Activated naive CD4-positive, alpha-beta T cell treated with anti-CD3 and anti-CD28 coated beads for 36 hours (primary cell): ENCODE data around the gene FANCC. TPM values are rescaled to one million over a fixed set of nuclear protein-coding genes. Genes with fewer than 3 reads are reported as not detected.

Source experiments
- CTCF ChIA-PET: fragments of 350-600 bp; sonication (Branson Sonifier 250); formaldehyde crosslinking; loops from one replicate; lab custom pipeline; 2021; ENCODE audit warnings: antibody characterized with exemption; lab: Charles Lee
- DNase-seq: peaks from one replicate; pipeline ENCODE4 v3.0.0-alpha.2; 2020
- H3K27ac Mint-ChIP-seq: one replicate; pipeline ENCODE4 v1.8.0; 2021; ENCODE audit warnings: mild to moderate bottlenecking, mixed read lengths
- H3K27me3 Mint-ChIP-seq: one replicate; pipeline ENCODE4 v1.8.0; 2021; ENCODE audit warnings: low read depth, mixed read lengths
- H3K36me3 Mint-ChIP-seq: one replicate; pipeline ENCODE4 v1.8.0; 2021; ENCODE audit warnings: low read depth, mixed read lengths
- H3K4me1 Mint-ChIP-seq: one replicate; pipeline ENCODE4 v1.8.0; 2021; ENCODE audit warnings: low read depth, mixed read lengths
- H3K4me3 Mint-ChIP-seq: one replicate; pipeline ENCODE4 v1.8.0; 2021; ENCODE audit warnings: mild to moderate bottlenecking, moderate library complexity, mixed read lengths
- H3K9me3 Mint-ChIP-seq: one replicate; pipeline ENCODE4 v1.8.0; 2021; ENCODE audit warnings: mixed read lengths
- intact Hi-C: fragments of 100-400 bp; cut with micrococcal nuclease; formaldehyde crosslinking; loops from one replicate; pipeline ENCODE4 v1.15.1; 2023
- total RNA-seq, 2 experiments: library from RNA; stranded (reverse); gene quantifications; one replicate each; pipeline ENCODE4 v1.2.3, GENCODE V29; 2021

The FANCC gene, protein sequence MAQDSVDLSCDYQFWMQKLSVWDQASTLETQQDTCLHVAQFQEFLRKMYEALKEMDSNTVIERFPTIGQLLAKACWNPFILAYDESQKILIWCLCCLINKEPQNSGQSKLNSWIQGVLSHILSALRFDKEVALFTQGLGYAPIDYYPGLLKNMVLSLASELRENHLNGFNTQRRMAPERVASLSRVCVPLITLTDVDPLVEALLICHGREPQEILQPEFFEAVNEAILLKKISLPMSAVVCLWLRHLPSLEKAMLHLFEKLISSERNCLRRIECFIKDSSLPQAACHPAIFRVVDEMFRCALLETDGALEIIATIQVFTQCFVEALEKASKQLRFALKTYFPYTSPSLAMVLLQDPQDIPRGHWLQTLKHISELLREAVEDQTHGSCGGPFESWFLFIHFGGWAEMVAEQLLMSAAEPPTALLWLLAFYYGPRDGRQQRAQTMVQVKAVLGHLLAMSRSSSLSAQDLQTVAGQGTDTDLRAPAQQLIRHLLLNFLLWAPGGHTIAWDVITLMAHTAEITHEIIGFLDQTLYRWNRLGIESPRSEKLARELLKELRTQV
- 10 to 100 TPM; 14.1 to 14.5 TPM for total RNA-seq

DNA sequence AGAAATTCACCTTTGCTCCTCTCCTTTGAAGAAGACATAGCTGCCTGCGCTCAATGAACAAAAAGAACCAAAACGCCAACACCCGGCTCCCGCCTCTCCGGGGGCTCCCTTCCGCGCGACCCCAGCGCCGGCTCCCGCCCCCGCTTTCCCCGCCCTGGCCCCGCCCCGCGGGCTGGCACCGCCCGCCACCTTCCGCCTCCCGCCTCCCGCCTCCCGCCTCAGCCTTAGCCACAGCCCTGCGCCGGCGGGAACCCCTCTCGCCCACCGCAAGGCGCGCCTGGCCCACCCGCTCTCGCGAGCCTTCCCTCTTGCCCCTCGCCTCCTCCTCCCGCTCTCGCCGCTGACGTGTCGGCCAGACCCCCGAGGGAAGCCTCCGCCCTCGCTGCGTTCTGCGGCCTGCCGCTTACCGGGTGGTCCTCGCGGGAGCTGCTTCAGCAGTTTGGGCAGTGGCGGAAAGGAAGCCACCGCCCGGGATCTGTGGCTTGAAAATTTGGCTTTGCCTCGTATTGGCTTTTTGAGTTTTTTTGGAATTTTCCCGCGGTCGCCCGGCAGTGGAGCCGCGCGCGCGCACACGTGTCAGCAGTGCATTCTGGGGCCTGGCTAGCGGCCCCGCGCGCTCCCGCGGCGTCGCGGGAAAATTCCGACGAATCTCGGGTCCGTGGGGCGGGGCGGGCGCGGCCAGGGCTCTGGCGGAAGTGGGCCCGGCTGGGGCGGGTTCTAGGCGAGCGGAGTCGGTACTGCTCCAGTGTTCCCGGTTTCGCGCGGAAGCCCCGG is at the start of gene FANCC:
TSS of gene FANCC (minus strand) at position 591 of the 774 bp plus-strand sequence. CDS start 68,418 bp downstream, outside the sequence.
- Mint-ChIP-seq H3K9me3 (no peaks in the 10 kb centered on the region), H3K4me1 (peaks cover 18% of the 10 kb centered on the region), H3K27ac (peak within 1 kb of the TSS; percentile 93), H3K36me3 (peaks cover 2% of the 10 kb centered on the region), H3K4me3 (peak within 1 kb of the TSS; percentile 91), H3K27me3 (peaks cover 6% of the 10 kb centered on the region)
- intact Hi-C loops = loop anchor here (1.0 to 5.0 kb wide), 7 partner anchors 109 to 1150 kb away; partner anchors contain the start of genes AOPEP and ZNF367
- CTCF ChIA-PET = interaction anchor here (0.6 to 1.0 kb wide), 2 partner anchors 38 to 188 kb away, joined by 3 read pairs; no protein-coding TSS in a partner anchor
- DNase-seq = peak; percentile 85

DNA sequence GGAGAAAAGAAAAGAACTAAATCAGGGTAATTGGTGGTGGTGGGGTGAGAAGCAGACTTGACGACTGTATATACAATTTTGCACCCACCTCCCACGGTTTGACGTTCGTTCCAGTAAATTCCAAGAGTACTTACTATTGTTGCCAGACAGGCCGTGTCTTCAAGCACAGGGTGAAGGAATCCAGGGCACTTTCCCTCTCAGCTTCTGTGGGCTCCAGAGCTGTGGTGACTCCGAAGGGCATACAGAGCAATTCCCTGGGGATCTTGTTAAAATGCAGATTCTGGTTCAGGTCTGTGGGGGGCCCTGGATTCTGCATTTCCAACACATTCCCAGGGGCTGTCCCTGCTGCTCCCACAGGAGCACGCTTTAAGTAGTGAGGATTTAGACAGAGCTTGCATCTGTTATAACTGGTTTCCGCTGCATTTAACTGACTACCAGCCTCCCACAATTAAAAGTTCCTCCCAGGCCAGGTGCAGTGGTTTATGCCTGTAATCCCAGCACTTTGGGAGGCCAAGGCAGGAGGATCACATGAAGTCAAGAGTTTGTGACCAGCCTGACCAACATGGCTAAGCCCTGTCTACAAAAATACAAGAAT is 49.3 kb upstream of the FANCC start:
- CTCF ChIA-PET = no interaction called here
- intact Hi-C loops = no loop called here
- no peaks in the 10 kb centered on the region for H3K9me3 Mint-ChIP-seq
- no peak overlapping the region for H3K27ac Mint-ChIP-seq
- DNase-seq = no peak
- no peak overlapping the region for H3K4me3 Mint-ChIP-seq
- no peaks in the 10 kb centered on the region for H3K36me3 Mint-ChIP-seq
- no peaks in the 10 kb centered on the region for H3K4me1 Mint-ChIP-seq
- H3K27me3 Mint-ChIP-seq = peaks cover 19% of the 10 kb centered on the region

DNA sequence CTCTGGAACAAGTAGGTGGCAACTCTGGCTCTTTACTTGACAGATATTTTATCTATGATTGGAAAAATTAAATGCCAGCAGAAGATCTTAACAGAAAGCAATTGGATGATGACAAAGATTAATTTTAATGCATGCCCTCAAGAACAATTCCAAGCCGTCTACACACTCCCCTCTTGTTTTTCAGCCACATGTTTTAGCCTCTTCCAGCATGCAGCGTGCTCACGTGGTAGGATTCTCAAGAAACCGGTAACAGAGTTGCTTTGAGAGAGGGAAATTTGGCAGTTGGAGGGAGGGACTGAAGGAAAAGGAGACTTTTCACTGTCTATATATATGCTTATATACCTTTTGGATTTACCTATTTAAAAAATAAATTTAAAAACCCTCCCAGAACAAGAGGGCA is 48.3 kb upstream of the FANCC start:
- intact Hi-C loops = no loop called here
- Mint-ChIP-seq H3K4me3 (no peak overlapping the region), H3K27me3 (peaks cover 19% of the 10 kb centered on the region), H3K27ac (no peak overlapping the region), H3K36me3 (no peaks in the 10 kb centered on the region), H3K9me3 (no peaks in the 10 kb centered on the region), H3K4me1 (no peaks in the 10 kb centered on the region)
- DNase-seq = no peak
- CTCF ChIA-PET = no interaction called here

DNA sequence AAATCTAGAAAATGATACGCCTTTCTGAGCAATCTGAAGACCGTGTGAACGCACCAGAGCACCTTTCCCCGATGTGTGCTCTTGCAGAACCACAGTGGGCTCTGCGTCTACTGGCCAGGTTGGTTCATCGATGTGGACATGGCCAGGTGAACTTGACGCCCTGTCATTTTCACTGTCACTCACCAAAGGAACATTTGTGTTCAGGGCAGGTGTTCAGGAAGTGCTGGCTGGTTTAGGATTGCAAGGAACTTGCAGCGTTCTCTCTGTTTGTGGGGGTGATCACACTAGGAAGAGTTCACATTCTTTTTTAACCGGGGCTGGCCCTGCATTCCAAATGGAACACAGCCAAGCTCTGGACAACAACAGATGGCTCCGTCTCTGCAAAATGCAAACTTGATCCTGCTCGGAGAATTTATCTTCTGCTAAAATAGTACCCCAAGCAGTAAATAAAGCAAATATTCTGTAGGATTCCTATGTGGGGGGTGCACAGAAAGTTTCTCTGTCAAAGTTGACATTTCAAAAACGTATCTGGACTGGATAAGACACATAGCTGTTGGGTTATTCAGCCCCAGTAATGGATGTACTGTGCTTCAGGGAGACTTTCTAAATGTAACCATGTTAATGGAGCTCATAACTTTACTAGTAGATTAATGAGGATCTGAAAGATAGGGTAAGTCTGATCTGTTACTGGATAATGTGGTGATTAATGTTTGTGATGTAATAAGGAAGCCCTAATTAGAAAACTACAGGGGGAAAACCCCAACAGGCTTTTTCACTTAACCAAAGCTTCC is 45.7 kb upstream of the FANCC start:
- CTCF ChIA-PET = no interaction called here
- Mint-ChIP-seq H3K27ac (no peak overlapping the region), H3K4me3 (no peak overlapping the region), H3K9me3 (no peaks in the 10 kb centered on the region), H3K36me3 (no peaks in the 10 kb centered on the region), H3K4me1 (no peaks in the 10 kb centered on the region), H3K27me3 (peaks cover 9% of the 10 kb centered on the region)
- intact Hi-C loops = no loop called here
- no peak for DNase-seq

DNA sequence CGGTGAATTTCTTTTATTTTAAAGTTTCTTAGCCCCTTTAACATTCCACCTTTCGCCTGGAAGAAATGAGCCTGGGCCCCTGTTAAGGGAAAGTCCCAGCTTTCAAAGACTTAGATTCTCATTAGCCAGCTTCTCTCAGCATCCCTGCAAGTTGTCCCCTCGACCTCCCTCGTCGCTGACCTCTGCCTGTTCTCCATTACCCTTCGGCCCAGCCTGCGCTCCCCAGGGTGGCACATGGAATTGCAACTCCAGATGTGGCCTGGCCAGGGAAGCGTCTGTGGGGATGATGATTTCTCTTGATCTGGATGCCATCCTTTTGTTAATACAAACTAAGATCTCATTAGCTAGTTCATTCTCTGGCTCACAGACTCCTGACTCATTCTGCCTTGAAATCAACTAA is 43.4 kb upstream of the FANCC start:
- H3K27me3 Mint-ChIP-seq = peaks cover 10% of the 10 kb centered on the region
- intact Hi-C loops = no loop called here
- CTCF ChIA-PET = no interaction called here
- H3K27ac Mint-ChIP-seq = no peak overlapping the region
- H3K36me3 Mint-ChIP-seq = no peaks in the 10 kb centered on the region
- H3K9me3 Mint-ChIP-seq = no peaks in the 10 kb centered on the region
- H3K4me1 Mint-ChIP-seq = no peaks in the 10 kb centered on the region
- no peak overlapping the region for H3K4me3 Mint-ChIP-seq
- DNase-seq = no peak

DNA sequence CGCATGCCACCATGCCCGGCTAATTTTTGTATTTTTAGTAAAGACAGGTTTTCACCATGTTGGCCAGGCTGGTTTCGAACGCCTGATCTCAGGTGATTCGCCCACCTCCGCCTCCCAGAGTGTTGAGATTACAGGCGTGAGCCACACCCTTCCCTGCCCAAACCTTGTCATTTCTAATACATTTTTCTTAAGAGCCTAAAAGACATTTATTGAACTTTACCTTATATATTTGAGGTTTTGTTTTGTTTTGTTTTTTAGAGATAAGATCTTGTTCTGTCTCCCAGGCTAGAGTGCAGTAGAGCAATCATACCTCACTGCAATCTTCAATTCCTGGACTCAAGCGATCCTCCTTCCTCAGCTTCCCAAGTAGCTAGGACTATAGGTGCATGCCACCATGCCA is 39.8 kb upstream of the FANCC start:
- Mint-ChIP-seq H3K9me3 (no peaks in the 10 kb centered on the region), H3K36me3 (no peaks in the 10 kb centered on the region), H3K27me3 (peaks cover 9% of the 10 kb centered on the region), H3K27ac (no peak overlapping the region), H3K4me3 (no peak overlapping the region), H3K4me1 (no peaks in the 10 kb centered on the region)
- DNase-seq = no peak
- CTCF ChIA-PET = no interaction called here
- intact Hi-C loops = no loop called here

DNA sequence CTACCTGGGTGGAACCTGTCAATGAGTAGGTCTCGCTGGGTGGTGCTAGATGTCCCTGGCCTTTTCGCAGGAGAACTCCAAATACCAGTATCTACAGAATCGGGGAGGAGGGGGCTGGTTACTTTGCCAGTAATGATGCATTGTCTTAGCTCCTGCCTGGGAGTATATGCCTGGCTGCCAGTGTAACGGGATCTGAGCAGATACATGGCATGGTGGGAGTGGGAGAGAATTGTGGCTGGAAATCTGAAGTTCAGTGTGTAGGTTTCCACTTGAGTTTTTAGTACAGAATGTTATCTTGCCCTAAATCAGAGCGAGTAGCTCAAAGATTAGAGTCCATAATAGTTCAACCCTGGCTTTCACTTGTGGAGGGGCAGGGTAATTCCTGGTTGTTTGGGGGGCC is 38.0 kb upstream of the FANCC start:
- CTCF ChIA-PET = interaction anchor here (1.0 kb wide), 1 partner anchor 39 kb away, joined by 3 read pairs; no protein-coding TSS in a partner anchor
- H3K27ac Mint-ChIP-seq = no peak overlapping the region
- intact Hi-C loops = no loop called here
- no peak overlapping the region for H3K4me3 Mint-ChIP-seq
- peaks cover 18% of the 10 kb centered on the region for H3K27me3 Mint-ChIP-seq
- no peaks in the 10 kb centered on the region for H3K36me3 Mint-ChIP-seq
- no peaks in the 10 kb centered on the region for H3K9me3 Mint-ChIP-seq
- DNase-seq = no peak
- no peaks in the 10 kb centered on the region for H3K4me1 Mint-ChIP-seq

DNA sequence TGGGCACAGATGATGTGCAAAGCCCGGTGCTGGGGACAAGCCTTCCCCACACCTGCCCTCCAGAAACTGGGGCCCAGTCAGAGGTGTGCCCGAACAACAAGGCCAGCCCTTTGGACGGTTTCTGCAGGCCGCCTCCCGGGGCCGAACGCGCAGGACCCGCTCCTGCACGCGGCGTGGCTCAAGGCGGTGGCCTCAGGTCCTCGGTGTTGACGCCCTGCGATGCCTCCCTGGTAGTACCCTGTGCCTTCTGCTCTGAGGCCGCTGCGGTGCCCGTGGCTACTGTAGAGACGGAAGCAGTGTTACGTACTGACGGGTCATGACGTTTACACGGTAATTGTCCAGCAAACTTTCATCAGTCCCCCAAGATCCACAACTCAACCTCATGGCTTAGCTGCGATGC is 33.5 kb upstream of the FANCC start:
- Mint-ChIP-seq H3K36me3 (no peaks in the 10 kb centered on the region), H3K27ac (no peak overlapping the region), H3K9me3 (no peaks in the 10 kb centered on the region), H3K4me1 (no peaks in the 10 kb centered on the region), H3K4me3 (no peak overlapping the region), H3K27me3 (peaks cover 39% of the 10 kb centered on the region)
- intact Hi-C loops = no loop called here
- CTCF ChIA-PET = no interaction called here
- DNase-seq = no peak

DNA sequence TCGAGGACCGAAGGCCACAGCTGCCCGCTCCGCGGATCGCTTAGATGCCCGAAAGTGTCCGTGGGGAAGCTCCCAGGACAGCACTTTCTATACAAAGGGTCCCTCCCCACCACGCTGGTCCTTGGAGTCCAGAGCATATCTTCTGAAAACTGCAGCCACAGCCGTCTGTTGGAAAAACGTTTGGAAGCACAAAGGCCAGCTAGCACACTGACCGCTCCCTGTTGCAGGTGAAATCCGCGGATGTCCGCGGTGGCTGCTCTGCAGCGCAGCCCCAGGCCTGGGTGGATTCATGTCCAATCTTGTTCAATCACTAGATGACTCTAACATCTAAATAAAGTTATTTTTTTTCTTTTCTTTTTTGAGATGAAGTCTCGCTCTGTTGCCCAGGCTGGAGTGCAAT is 32.8 kb upstream of the FANCC start:
- Mint-ChIP-seq H3K27me3 (peaks cover 36% of the 10 kb centered on the region), H3K27ac (no peak overlapping the region), H3K4me3 (peak overlapping the region; percentile 68), H3K4me1 (no peaks in the 10 kb centered on the region), H3K36me3 (no peaks in the 10 kb centered on the region), H3K9me3 (no peaks in the 10 kb centered on the region)
- CTCF ChIA-PET = no interaction called here
- no peak for DNase-seq
- intact Hi-C loops = no loop called here

DNA sequence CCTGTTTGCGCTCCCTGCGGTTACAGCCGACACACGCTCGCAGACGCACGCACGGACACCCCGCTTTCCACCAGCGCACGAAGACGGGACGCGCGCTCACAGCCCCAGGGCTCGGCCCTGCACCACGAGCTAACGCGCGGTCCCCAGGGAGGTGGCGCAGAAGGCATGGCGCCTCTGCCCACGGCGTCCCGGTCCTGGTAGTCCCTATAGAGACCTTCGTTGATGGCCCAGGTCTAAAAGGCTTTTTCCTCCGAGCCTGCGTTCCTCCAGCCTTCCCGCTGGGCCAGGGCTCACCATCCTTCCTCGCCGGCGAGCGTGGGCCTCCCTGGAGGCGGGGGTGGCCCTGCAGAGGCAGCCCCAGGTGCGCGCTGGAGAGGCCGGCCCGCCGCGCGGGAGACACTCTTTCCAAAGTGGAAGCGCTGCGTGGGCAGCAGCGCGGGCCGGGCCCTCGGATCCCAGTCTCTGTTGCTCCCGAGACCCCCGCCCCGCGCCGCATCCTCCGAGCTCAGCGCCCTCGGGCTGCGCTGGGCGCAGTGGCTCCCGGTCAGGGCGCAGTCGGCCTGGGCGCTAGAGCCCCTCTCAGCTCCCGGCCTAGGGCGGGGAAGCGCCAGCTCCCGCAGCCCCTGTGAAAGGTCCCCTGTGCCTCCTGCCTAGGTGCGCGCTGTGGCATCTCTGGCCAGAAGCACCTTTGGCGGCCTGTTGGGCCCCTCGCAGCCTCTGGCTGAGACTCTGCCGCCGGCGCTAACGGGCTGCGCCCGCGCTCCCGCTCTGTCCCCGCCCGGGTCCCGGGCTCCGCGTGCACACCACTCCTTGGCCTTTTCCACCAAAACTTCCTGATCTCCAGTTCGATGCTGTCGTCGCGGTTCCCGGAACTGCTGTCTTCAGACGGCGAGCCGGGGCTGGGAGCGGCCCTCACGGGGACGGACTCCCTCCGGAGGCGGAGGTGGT is 31.9 kb upstream of the FANCC start:
- Mint-ChIP-seq H3K27me3 (peaks cover 36% of the 10 kb centered on the region), H3K9me3 (no peaks in the 10 kb centered on the region)
- peak; percentile 5 for DNase-seq

DNA sequence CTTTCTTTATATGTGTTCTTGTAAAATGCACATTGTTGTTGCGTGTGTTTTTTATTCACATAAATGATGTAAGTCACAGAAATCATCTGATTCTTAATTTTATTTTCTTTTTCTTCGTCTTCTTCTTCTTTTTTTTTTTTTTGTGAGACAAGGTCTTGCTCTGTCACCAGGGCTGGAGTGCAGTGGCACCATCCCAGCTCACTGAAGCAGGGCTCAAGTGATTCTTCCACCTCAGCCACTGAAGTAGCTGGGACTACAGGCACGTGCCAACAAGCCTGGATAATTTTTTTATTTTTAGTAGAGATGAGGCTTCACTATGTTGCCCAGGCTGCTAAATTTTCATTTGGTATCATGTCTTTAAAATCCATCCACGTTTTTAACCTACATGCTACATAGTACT is 28.5 kb upstream of the FANCC start:
- no peak for DNase-seq
- H3K9me3 Mint-ChIP-seq = no peaks in the 10 kb centered on the region
- CTCF ChIA-PET = interaction anchor here (1.7 kb wide), 1 partner anchor 10 kb away, joined by 10 read pairs; no protein-coding TSS in a partner anchor
- H3K36me3 Mint-ChIP-seq = no peaks in the 10 kb centered on the region
- H3K27me3 Mint-ChIP-seq = peaks cover 32% of the 10 kb centered on the region
- no peak overlapping the region for H3K4me3 Mint-ChIP-seq
- H3K27ac Mint-ChIP-seq = no peak overlapping the region
- intact Hi-C loops = no loop called here
- peaks cover 3% of the 10 kb centered on the region for H3K4me1 Mint-ChIP-seq

More for the DNA sequence above, 31.9 kb upstream of the FANCC start:
- no peaks in the 10 kb centered on the region for H3K4me1 Mint-ChIP-seq
- H3K27ac Mint-ChIP-seq = no peak overlapping the region
- intact Hi-C loops = no loop called here
- CTCF ChIA-PET = interaction anchor here (0.6 to 1.7 kb wide), 3 partner anchors 13 to 591 kb away, joined by 3 to 5 read pairs (median 5); no protein-coding TSS in a partner anchor
- H3K36me3 Mint-ChIP-seq = no peaks in the 10 kb centered on the region
- H3K4me3 Mint-ChIP-seq = peak overlapping the region; percentile 68
